PC-3 (cell line): ENCODE results near the gene YEATS4. TPM values are rescaled to one million over a fixed set of nuclear protein-coding genes. Genes with fewer than 3 reads are reported as not detected.

Source experiments
- ATAC-seq: fragments of 200-7000 bp; cut with Tn5 transposase; 2 replicates; pipeline ENCODE4 v1.9.1; 2020; ENCODE audit warnings: mild to moderate bottlenecking, moderate library complexity
- BruUV-seq: library from RNA; stranded (reverse); fragments of 400-500 nt; replicated peaks from 2 replicates; lab custom pipeline; 2021; lab: Mats Ljungman, UMichigan
- CTCF ChIA-PET: fragments of 300-600 bp; sonication (Branson Sonifier 250); formaldehyde crosslinking; loops from one replicate; lab custom pipeline; 2022; ENCODE audit warnings: antibody characterized with exemption; lab: Charles Lee
- POLR2A ChIA-PET: fragments of 300-600 bp; sonication (Branson Sonifier 250); formaldehyde crosslinking; loops from one replicate; lab custom pipeline; 2022; ENCODE audit warnings: antibody characterized with exemption; ENCODE audit not compliant: unreplicated experiment; lab: Charles Lee
- DNase-seq: peaks from one replicate; pipeline ENCODE4 v3.0.0-alpha.2; 2015
- H2AFZ ChIP-seq: fragments of 300-600 bp; sonication (generic); 2 replicates; pipeline ENCODE4 v1.6.0; 2016; ENCODE audit warnings: antibody characterized with exemption, low read length
- H3F3A ChIP-seq: fragments of 300-600 bp; sonication (generic); one replicate; pipeline ENCODE4 v1.6.0; 2017; ENCODE audit warnings: antibody characterized with exemption, low read length, control low read depth, mild to moderate bottlenecking; ENCODE audit not compliant: unreplicated experiment
- H3K27ac ChIP-seq: fragments of 300-600 bp; sonication (generic); 2 replicates; pipeline ENCODE4 v1.5.1; 2016; ENCODE audit warnings: mild to moderate bottlenecking, low read length
- H3K27me3 ChIP-seq: fragments of 300-600 bp; sonication (generic); 2 replicates; pipeline ENCODE4 v1.6.1; 2016; ENCODE audit warnings: low read length, mixed read lengths
- H3K36me3 ChIP-seq: fragments of 300-600 bp; sonication (generic); 2 replicates; pipeline ENCODE4 v1.6.1; 2016; ENCODE audit warnings: low read depth, mixed run types, low read length, mixed read lengths
- H3K4me1 ChIP-seq: fragments of 300-600 bp; sonication (generic); 2 replicates; pipeline ENCODE4 v1.5.1; 2016; ENCODE audit warnings: low read length; ENCODE audit not compliant: insufficient read depth
- H3K4me2 ChIP-seq: fragments of 300-600 bp; sonication (generic); 2 replicates; pipeline ENCODE4 v1.6.0; 2016; ENCODE audit warnings: low read length
- H3K4me3 ChIP-seq: fragments of 300-600 bp; sonication (generic); 2 replicates; pipeline ENCODE4 v1.5.1; 2016; ENCODE audit warnings: mild to moderate bottlenecking, low read length, mixed read lengths
- H3K79me2 ChIP-seq: fragments of 300-600 bp; sonication (generic); 2 replicates; pipeline ENCODE4 v1.6.1; 2017; ENCODE audit warnings: low read length, mixed read lengths
- H3K9ac ChIP-seq: fragments of 300-600 bp; sonication (generic); 2 replicates; pipeline ENCODE4 v1.6.0; 2016; ENCODE audit warnings: mild to moderate bottlenecking, low read length
- H3K9me2 ChIP-seq: fragments of 300-600 bp; sonication (generic); replicated peaks from 2 replicates; pipeline ENCODE4 v1.6.1; 2016; ENCODE audit warnings: mixed run types, low read length, mixed read lengths
- H3K9me3 ChIP-seq: fragments of 300-600 bp; sonication (generic); 2 replicates; pipeline ENCODE4 v1.6.1; 2016; ENCODE audit warnings: low read length, mixed read lengths
- H4K20me1 ChIP-seq: fragments of 300-600 bp; sonication (generic); 2 replicates; pipeline ENCODE4 v1.6.1; 2016; ENCODE audit warnings: low read length, mixed read lengths
- EZH2 ChIP-seq: fragments of 300-600 bp; sonication (generic); IDR thresholded peaks from one replicate; pipeline ENCODE4 v1.6.1; 2017; ENCODE audit warnings: antibody characterized with exemption, mild to moderate bottlenecking, low read length; ENCODE audit not compliant: unreplicated experiment
- EZH2phosphoT487 ChIP-seq: fragments of 300-600 bp; sonication (generic); IDR thresholded peaks from 2 replicates; pipeline ENCODE4 v1.6.1; 2018; ENCODE audit warnings: mild to moderate bottlenecking, antibody characterized with exemption, low read length, borderline replicate concordance
- intact Hi-C: fragments of 100-400 bp; cut with micrococcal nuclease; formaldehyde crosslinking; loops from 2 replicates; pipeline ENCODE4 v1.9.0; 2023
- total RNA-seq: library from RNA; depleted of rRNA; stranded (reverse); fragments of >200 nt; gene quantifications from 2 replicates; pipeline ENCODE4 v1.2.3, GENCODE V29; 2014
- TF ChIP-seq, protein P1 (sequence below): fragments of 300-600 bp; sonication (generic); conservative IDR thresholded peaks from 2 replicates; pipeline ENCODE4 v1.5.1; 2017; ENCODE audit warnings: antibody characterized with exemption, low read depth, mild to moderate bottlenecking, low read length

The YEATS4 gene
- total RNA-seq, 1 experiment from 2014 or later = 41.3 TPM

DNA sequence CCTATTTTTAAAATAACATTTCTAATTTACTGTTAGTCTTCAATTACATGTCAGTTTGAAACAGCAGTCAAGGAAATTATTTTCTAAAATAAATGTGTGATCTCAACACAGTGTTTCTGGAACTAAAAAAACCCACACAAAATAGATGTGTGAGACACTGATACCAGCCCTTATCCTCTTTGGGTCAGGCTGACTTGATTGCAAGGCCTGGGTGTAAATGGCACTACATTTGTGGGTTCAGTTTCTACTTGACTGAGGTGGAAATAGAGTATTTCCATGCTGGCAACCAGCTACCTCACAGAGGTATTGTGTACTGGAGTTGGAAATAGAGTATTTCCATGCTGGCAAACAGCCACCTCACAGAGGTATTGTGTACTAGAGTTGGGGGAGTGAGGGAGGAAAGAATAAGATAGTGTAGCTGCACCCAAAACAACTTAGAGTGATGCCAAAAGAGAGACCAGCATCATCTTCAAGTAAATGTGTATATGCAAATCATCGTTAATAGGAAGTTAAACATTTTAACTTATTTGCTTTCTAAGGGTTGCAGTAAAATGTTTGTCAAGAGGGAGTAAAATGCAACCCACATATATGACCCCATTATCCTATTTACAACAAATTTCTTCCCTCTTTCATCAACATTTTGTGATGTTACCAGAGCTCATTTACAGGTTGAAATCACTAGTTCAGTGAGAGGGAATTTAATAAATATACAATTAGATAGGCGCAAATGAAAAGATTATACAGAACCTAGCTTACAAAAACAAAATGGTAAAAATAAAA, 22.0 kb upstream of the YEATS4 start:
- Histone ChIP-seq H3K36me3 (no peaks in the 10 kb centered on the region), H3K9me3 (no peaks in the 10 kb centered on the region), H3K4me3 (no peak overlapping the region), H3K79me2 (no peaks in the 10 kb centered on the region), H3K27me3 (no peaks in the 10 kb centered on the region), H4K20me1 (no peaks in the 10 kb centered on the region), H3K9me2 (no peaks in the 10 kb centered on the region), H3K27ac (no peak overlapping the region), H3K4me2 (no peak overlapping the region), H3K4me1 (no peaks in the 10 kb centered on the region), H2AFZ (no peak overlapping the region), H3F3A (no peaks in the 10 kb centered on the region), H3K9ac (no peak overlapping the region)
- intact Hi-C loops = no loop called here
- BruUV-seq = no TSS peak
- DNase-seq = no peak
- ATAC-seq = no peak
- ChIA-PET CTCF (no interaction called here), POLR2A (interaction anchor here (0.5 kb wide), 1 partner anchor 20 kb away, joined by 8 read pairs; no protein-coding TSS in a partner anchor)
- TF ChIP-seq, protein P1, sequence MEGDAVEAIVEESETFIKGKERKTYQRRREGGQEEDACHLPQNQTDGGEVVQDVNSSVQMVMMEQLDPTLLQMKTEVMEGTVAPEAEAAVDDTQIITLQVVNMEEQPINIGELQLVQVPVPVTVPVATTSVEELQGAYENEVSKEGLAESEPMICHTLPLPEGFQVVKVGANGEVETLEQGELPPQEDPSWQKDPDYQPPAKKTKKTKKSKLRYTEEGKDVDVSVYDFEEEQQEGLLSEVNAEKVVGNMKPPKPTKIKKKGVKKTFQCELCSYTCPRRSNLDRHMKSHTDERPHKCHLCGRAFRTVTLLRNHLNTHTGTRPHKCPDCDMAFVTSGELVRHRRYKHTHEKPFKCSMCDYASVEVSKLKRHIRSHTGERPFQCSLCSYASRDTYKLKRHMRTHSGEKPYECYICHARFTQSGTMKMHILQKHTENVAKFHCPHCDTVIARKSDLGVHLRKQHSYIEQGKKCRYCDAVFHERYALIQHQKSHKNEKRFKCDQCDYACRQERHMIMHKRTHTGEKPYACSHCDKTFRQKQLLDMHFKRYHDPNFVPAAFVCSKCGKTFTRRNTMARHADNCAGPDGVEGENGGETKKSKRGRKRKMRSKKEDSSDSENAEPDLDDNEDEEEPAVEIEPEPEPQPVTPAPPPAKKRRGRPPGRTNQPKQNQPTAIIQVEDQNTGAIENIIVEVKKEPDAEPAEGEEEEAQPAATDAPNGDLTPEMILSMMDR = no peak
- no peak for TF ChIP-seq EZH2
- TF ChIP-seq EZH2phosphoT487 = no peak

DNA sequence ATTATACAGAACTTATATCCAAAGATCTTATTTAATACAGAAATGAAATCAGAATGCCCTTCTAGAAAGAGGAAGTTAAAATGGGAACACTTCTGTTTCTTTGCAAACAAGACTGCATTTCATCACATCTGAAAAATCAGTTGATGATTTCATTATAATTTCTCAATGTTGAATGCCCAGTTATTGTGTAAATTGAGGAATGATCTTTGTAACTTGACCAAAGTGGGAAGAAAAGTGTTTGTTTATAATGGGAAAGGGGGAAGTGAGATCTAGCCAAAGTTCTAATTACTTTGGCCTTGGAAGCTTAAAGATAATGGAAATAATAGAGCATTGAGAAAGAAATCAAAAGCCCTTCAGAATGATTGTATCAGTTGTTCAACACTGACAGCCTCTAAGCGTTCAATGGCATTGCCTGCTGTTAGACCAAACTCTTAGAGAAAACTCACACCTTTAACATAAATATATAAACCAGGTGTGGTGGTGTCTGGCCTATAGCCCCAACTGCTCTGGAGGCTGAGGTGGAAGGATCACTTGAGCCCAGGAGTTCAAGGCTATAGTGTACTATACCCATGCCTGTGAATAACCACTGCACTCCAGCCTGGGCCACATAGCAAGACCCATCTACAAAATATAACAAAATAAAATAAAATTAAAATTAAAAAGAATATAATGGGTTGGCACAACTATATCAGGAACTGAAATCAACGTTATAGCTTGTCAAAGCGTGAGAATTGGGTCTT, 21.3 kb upstream of the YEATS4 start:
- CTCF ChIA-PET = no interaction called here

More for the DNA sequence above, 21.3 kb upstream of the YEATS4 start:
- Histone ChIP-seq H3K27ac (no peak overlapping the region), H3K4me2 (no peak overlapping the region), H3K79me2 (no peaks in the 10 kb centered on the region), H3K27me3 (no peaks in the 10 kb centered on the region), H3K9me2 (no peaks in the 10 kb centered on the region), H3K9ac (no peak overlapping the region), H3K4me3 (no peak overlapping the region), H3K9me3 (no peaks in the 10 kb centered on the region), H4K20me1 (no peaks in the 10 kb centered on the region), H2AFZ (no peak overlapping the region), H3K4me1 (no peaks in the 10 kb centered on the region), H3K36me3 (no peaks in the 10 kb centered on the region), H3F3A (no peaks in the 10 kb centered on the region)
- intact Hi-C loops = no loop called here
- BruUV-seq = no TSS peak
- ATAC-seq (no peak), DNase-seq (no peak)
- TF ChIP-seq, protein P1 = no peak
- TF ChIP-seq EZH2phosphoT487 (no peak), EZH2 (no peak)
- POLR2A ChIA-PET = no interaction called here
